ENCODE results near the gene ACTR1B.

GRCh38 chr2:97702731-97703470, 39.1 kb upstream of the ACTR1B start:
- TF ChIP-seq CTCF (IDR thresholded peaks at IDR 0.05) (no peak), POLR2A (IDR thresholded peaks at IDR 0.05) (no peak)

All from lower leg skin (tissue), 3 donors.